ENCODE data around the gene SLC7A5.

SLC7A5 gene

GRCh38 chr16:87846705-87847466 is 22.4 kb downstream of the SLC7A5 start:
- DNase-seq (ENCODE audit: low read depth): no peak

GRCh38 chr16:87845807-87846619 is 23.3 kb downstream of the SLC7A5 start:
- DNase-seq (ENCODE audit: low read depth): no peak

DNA sequence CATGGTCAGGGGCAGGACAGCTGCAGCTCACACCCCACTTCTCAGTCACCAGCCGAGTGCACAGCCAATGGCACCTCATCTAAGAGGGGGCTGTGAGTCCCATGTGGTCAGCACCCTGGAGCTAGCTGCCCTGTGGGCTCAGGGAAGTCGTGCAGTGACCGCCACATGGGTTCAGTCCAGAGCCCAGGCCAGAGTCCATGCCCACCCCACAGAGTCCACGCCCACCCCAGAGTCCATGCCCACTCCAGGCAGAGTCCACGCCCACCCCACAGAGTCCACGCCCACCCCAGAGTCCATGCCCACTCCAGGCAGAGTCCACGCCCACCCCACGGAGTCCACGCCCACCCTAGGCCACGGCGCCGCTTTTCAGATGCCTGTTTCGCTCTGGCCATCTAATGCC is 24.1 kb downstream of the SLC7A5 start:
- no peak for DNase-seq (ENCODE audit: low read depth)

DNA sequence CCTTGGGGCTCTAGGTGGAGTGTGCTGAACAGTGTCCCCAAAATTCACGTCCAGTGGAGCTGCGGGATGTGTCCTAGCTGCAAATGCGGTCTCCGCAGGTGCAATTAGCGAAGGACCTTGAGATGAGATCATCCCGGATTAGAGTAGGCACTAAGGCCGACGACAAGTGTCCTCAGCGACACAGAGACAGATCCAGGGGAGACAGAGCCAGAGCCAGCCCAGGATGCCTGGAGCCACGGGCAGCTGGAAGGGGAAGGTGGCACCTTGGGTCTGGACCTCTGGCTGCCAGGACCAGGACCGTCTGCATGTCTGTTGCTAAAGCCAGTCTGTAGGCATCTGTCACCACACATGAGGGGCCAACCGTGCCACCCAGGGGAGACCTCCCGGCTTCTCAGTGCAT is 24.5 kb downstream of the SLC7A5 start:
- no peak for DNase-seq (ENCODE audit: low read depth)

DNA sequence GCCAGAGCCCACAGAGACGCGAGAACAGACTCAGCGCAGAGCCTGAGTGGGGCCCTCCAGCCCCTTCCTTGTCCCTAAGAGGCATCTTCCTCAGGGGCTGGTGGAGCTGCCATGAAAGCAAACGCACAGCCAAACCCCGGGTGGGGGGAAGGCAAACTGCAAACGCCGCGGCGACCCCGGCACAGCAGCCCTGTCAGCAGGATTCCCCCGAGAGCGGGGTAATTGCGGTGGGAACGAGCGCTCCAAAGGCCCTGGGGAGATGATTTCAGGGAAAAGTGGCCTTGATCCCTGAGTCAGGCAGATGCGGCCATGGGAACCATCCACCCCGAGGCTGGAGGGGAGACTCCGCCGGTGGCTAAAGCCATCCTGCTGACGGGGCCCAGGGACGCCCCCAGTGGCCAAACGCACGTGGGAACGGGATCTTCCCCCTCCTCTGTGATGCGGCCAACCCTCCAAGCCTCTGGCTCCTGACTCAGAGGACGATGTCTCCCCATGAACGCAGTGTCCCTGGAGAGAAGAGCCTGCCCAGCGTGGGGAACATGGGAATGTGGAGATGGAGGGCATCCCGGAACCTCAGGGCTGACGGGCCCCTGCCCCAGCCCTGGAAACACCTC is 25.1 kb downstream of the SLC7A5 start:
- DNase-seq (ENCODE audit: low read depth): no peak

DNA sequence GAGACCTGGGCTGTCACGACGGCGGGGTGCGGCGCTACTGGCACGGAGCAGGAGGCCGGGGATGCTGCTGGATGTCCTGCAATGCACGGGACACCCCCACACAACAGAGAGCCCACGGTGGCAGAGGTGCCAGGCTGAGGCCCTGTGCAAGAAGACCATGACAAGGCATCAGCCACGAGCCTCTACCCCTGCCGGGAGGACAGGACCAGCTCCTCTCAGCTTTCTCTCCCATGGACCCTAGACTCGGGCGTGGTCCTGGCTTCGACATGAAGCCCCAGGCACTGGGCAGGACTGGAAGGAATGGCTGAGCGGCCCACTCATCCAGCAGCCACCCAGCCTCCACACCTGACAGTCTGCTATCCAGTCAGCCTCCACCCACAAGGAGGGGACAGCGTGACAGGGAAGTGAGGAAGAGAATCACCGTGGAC is 25.6 kb downstream of the SLC7A5 start:
- no peak for DNase-seq (ENCODE audit: low read depth)

GRCh38 chr16:87842209-87842869 is 27.0 kb downstream of the SLC7A5 start:
- DNase-seq (ENCODE audit: low read depth): no peak

- DNase-seq (ENCODE audit: low read depth): no peak
Measured at GRCh38 chr16:87841340-87842208, 27.7 kb downstream of the SLC7A5 start.

DNA sequence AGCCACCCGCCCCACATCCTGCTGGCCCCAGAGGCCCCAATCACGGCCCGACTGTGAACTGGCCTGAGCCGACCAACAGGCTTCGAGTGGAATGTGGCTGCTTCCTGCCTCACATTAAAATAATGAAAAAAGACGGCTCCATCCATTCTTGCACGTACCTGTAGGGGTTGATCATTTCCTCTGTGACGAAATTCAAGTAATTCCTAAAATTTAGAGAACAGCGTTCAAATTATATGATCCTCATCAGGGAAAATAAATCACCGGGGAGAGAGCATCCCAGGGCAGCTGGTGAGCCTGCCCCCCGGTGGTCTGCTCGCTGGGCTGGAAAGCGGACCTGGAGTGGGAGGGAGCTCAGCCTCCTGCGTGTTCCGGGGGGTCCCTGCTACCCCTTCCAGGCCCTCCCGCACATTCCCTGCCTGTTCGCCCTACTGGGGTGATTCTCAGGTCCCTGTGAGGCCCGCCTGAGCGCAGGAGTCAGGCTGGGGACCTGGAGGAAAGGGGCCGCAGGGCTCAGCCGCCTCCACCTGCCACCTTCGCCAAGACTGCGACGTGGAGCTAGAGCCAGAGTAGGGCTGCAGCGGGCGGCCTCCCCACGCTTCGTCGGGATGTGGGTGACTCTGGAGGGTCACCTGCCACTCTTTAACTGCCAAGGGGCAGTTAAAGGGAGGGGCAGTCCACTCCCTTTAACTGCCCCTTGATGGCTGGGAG is 28.9 kb downstream of the SLC7A5 start:
- DNase-seq (ENCODE audit: low read depth): no peak

GRCh38 chr16:87839542-87840270 is 29.6 kb downstream of the SLC7A5 start:
- DNase-seq (ENCODE audit: low read depth): no peak

DNA sequence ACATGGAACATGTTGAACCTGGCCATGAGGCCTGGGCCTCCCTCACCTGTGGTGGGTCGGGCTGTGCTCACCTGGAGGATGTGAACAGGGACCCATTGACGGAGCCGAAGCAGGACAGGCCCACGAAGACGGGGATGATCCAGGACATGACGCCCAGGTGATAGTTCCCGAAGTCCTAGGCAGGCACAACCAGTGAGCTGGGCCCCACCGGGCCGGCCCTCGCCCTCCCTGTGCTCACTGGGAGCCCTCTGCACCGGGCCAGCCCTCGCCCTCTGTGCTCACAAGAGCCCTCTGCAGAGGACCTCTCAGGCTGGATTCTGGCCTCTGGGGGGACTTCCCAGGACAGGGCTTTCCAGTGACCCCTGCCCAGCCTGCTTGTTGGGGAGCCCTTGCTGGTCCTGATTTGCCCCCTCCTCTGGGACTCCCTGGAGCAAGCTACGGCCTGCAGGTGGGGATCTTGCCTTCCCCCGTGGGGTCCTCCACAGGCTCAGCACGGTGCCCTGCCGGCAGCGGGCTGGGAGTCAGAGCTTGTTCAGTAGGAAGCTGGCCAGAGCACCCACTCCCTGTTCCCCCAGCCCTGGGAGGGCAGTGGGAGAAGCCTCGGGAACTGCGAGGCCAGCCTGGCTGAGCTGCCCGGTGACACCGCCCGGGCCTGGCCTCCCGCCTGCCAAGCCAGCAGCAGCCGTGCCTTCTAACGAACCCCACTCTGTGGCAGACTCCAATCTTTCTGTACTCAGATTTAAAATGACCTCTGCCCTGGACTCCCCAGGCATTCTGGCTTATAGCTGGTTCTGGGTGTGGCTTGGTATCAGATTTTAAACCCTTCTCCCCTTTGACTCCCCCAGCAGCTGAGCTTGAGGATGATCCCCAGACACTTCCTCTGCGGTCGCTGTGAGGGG is 30.4 kb downstream of the SLC7A5 start:
- DNase-seq (ENCODE audit: low read depth): no peak

GRCh38 chr16:87837627-87838289 is 31.5 kb downstream of the SLC7A5 start:
- DNase-seq (ENCODE audit: low read depth): no peak

- DNase-seq (ENCODE audit: low read depth): no peak
Measured at GRCh38 chr16:87836844-87837581, 32.3 kb downstream of the SLC7A5 start.

- DNase-seq (ENCODE audit: low read depth): no peak
Measured at GRCh38 chr16:87836346-87836843, 32.9 kb downstream of the SLC7A5 start.

- DNase-seq (ENCODE audit: low read depth): no peak
Measured at GRCh38 chr16:87835882-87836331, 33.4 kb downstream of the SLC7A5 start.

DNA sequence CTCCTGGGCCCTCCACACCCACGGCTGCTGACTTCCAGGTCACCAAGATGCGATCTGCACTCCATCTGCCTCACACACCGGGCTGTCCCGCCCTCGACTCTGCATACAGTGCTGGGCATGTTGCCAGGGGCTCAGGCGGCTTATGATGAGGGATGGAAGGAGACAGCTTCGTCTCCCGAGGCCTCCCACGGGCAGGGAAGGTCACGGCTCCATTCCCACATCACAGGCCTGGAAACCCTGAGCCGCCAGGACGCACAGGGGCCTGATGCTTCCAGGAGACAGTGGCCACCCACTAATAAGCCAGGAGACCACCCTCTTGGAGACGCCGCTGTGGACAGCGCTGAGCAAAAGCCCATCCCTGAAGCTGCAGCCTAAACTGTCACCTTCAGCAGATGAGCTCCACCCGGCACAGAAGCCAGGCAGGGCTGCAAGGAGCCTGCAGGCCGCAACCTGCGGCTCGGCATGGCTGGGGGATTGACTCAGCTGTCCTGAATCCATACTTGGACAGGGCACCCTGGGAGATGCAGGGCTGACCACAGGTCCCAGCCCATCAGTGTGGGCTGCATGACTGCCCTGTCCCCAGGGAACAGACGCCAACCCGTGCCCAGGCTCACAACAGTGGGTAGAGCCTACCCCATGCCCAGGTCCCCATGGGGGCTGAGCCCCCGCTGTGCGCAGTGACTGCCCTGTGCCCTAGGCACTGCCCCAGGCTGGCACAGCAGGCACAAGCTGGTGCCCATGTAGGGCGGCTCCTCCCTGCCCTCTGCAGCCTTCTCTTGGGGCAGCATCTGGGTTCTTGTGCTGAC is 34.4 kb downstream of the SLC7A5 start:
- DNase-seq (ENCODE audit: low read depth): no peak

Measured in activated T-helper 1 cell treated with Interleukin-2 at 50 U/mL for 16 hours (primary cell).